ENCODE data around the gene RAP1GAP. TPM values are rescaled to one million over a fixed set of nuclear protein-coding genes. Genes with fewer than 3 reads are reported as not detected.

RAP1GAP gene
- total and polyA plus RNA-seq, 2 of the 13 experiments (the other 11 are each of a cell fraction or from before 2014, with no cell fraction given): 11.9 to 37.5 TPM

DNA sequence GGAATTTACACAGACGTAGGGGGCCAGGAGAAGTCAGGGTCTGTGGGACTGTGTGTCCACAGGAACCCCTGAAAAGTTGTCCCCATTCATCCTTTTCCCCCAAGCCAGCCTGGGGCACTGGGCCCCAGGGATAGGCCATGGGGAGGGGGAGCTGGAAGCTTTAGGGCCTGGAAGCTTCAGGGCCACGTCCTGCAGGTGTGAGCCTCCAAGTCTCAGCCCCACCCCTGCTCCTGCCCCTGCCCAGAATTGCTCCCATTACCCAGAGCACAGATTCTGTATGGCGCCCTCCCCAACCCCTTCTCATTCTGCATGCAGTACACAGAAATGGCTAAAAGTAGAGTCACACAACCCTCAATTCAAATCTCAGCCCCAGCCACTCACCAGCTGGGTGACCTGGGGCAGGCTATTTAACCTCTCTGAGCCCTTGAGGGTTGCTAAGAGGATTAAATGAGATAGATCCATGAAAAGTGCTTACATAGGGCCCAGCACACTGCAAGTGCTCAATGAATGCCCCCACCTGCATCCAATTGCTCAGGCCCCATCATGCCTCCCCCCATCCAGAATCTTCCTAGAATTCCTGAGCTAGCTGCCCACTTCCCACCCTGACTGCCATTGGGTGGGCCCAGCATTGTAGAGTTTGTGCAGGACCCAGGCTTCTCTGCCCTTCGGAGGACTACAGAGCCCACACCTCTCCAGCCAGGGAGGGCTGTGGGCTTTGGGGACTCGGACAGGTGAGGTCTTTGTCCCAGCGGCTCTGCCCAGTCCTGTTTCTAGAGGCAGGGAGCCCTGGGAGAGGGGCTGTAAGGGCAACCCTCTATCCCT, 6.5 kb downstream of the RAP1GAP start (continued):
- no peak for TF ChIP-seq SETDB1 (CRISPR knock-in tag; IDR thresholded peaks at IDR 0.05; ENCODE audit: borderline replicate concordance)
- no peak for TF ChIP-seq BHLHE40 (IDR thresholded peaks at IDR 0.05; ENCODE audit: low read length)
- no peak for TF ChIP-seq SRSF9 (IDR thresholded peaks at IDR 0.05; ENCODE audit: borderline replicate concordance, insufficient read depth, low read depth, low read length, poor library complexity, severe bottlenecking)
- no peak for TF ChIP-seq SMC3 (IDR thresholded peaks at IDR 0.05; ENCODE audit: low read length)
- TF ChIP-seq NFE2 (CRISPR knock-in tag; IDR thresholded peaks at IDR 0.05): no peak
- TF ChIP-seq, protein P1, sequence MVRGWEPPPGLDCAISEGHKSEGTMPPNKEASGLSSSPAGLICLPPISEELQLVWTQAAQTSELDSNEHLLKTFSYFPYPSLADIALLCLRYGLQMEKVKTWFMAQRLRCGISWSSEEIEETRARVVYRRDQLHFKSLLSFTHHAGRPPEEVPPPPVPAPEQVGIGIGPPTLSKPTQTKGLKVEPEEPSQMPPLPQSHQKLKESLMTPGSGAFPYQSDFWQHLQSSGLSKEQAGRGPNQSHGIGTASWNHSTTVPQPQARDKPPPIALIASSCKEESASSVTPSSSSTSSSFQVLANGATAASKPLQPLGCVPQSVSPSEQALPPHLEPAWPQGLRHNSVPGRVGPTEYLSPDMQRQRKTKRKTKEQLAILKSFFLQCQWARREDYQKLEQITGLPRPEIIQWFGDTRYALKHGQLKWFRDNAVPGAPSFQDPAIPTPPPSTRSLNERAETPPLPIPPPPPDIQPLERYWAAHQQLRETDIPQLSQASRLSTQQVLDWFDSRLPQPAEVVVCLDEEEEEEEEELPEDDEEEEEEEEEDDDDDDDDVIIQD (CRISPR knock-in tag; IDR thresholded peaks at IDR 0.05; ENCODE audit: low read depth): no peak
- no peak for TF ChIP-seq ZFP90 (CRISPR knock-in tag; IDR thresholded peaks at IDR 0.05; ENCODE audit: borderline replicate concordance)
- TF ChIP-seq RFXANK (CRISPR knock-in tag; IDR thresholded peaks at IDR 0.05): no peak

DNA sequence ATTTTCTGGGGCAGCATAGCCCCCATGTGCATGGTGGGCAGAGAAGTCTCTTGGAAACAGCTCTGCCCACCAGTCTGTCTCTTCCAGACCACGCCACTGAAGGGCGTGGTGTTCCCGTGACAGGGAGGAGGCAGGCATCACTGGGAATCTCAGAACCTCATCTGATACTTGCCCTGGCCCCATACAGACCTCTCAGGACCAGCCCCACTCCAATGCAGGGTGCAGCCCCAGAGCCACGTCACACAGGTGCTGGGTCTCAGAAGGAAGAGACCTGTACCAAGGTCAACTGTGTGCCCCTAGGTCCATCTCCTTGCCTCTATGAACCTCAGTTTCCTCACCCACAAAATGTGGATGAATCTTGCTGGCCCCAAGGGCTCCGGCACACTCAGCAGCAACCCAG, 7.3 kb downstream of the RAP1GAP start:
- peaks cover 2 to 12% of the 10 kb centered on the region in 2 experiments; a peak in 3 of 5 replicates for H3K36me3 ChIP-seq (replicated peaks in 1 of 2; ENCODE audit: control insufficient read depth in 1 of 2, insufficient read depth in 2 of 2, low read length in 2 of 2)
- H3K4me3 ChIP-seq (replicated peaks in 1 of 3; ENCODE audit: insufficient read depth in 1 of 3, low read depth in 2 of 3, low read length in 3 of 3): no peak overlapping the region
- no peak overlapping the region for H3K4me2 ChIP-seq (ENCODE audit: low read depth, low read length)
- no peak for FAIRE-seq
- H3K27ac ChIP-seq (ENCODE audit: extremely low read length, insufficient read depth, low read length): no peak overlapping the region
- WGBS (ENCODE audit: low lambda C conversion rate): 91% methylated on average over 5 of the region's 5 CpGs
- peaks cover 43% of the 10 kb centered on the region for H4K20me1 ChIP-seq (ENCODE audit: insufficient read depth, low read length)
- ChIA-PET POLR2A (interaction anchor here (1.2 kb wide), 1 partner anchor 8 kb away, joined by 3 read pairs; no protein-coding TSS in a partner anchor), CTCF (ENCODE audit: low intra/inter-chr PET ratio, low total read pairs) (no interaction called here)
- H3K9ac ChIP-seq (ENCODE audit: insufficient read depth, low read depth, low read length): no peak overlapping the region
- H3K9me3 ChIP-seq (ENCODE audit: low read length): no peaks in the 10 kb centered on the region
- in situ Hi-C loops (cut with HindIII; ENCODE audit: extremely low pct_ligation_motif_present, low pct_unique_long_range_greater_than_20kb): no loop called here
- TF ChIP-seq ARHGAP35 (CRISPR knock-in tag; IDR thresholded peaks at IDR 0.05; ENCODE audit: borderline replicate concordance) (no peak), ZNF34 (CRISPR knock-in tag; IDR thresholded peaks at IDR 0.05; ENCODE audit: borderline replicate concordance) (no peak), EEA1 (CRISPR knock-in tag; IDR thresholded peaks at IDR 0.05; ENCODE audit: borderline replicate concordance) (no peak), CBX2 (IDR thresholded peaks at IDR 0.05; ENCODE audit: low read depth, low read length) (no peak), CBX2 (CRISPR knock-in tag; IDR thresholded peaks at IDR 0.05; ENCODE audit: low read depth) (no peak)
- BruUV-seq (replicated peaks): no TSS peak
- H3K27me3 ChIP-seq (ENCODE audit: control insufficient read depth in 1 of 2, insufficient read depth in 2 of 2, low read length in 2 of 2): no peaks in the 10 kb centered on the region
- ATAC-seq: no peak
- intact Hi-C loops (cut with micrococcal nuclease; ENCODE audit: unreplicated experiment): no loop called here
- no peak for DNase-seq (ENCODE audit: low spot score)
- H3K79me2 ChIP-seq (ENCODE audit: insufficient read depth, low read length): no peaks in the 10 kb centered on the region
- peaks cover 43% of the 10 kb centered on the region for H3K4me1 ChIP-seq (ENCODE audit: insufficient read depth, low read length)
- H2AFZ ChIP-seq (ENCODE audit: low read length): no peak overlapping the region

Measured in HepG2 (cell line).